ENCODE results near the gene ETF1.

DNA sequence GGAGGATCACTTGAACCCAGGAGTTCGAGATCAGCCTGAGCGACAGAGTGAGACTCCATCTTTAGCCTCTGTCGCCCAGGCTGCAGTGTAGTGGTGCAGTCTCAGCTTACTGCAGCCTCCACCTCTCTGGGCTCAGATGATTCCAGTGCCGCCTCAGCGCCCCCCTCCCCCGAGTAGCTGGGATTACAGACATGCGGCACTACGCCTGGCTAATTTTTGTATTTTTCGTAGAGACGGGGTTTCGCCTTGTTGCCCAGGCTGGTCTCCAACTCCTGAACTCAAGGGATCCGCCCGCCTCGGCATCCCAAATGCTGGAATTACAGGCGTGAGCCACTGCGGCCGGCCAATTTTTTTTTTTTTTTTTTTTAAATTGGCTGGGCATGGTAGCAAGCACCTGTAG is 34.4 kb upstream of the ETF1 start:
- TF ChIP-seq, protein P1, sequence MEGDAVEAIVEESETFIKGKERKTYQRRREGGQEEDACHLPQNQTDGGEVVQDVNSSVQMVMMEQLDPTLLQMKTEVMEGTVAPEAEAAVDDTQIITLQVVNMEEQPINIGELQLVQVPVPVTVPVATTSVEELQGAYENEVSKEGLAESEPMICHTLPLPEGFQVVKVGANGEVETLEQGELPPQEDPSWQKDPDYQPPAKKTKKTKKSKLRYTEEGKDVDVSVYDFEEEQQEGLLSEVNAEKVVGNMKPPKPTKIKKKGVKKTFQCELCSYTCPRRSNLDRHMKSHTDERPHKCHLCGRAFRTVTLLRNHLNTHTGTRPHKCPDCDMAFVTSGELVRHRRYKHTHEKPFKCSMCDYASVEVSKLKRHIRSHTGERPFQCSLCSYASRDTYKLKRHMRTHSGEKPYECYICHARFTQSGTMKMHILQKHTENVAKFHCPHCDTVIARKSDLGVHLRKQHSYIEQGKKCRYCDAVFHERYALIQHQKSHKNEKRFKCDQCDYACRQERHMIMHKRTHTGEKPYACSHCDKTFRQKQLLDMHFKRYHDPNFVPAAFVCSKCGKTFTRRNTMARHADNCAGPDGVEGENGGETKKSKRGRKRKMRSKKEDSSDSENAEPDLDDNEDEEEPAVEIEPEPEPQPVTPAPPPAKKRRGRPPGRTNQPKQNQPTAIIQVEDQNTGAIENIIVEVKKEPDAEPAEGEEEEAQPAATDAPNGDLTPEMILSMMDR (IDR thresholded peaks at IDR 0.05): no peak
- TF ChIP-seq EZH2 (IDR thresholded peaks at IDR 0.05) (no peak), EZH2phosphoT487 (IDR thresholded peaks at IDR 0.05) (no peak)
